GM12891 (cell line): ENCODE data around the gene DNAJC21.

Source experiments
- DNase-seq: peaks from one replicate; pipeline ENCODE4 v3.0.0; 2011; ENCODE audit warnings: low spot score; ENCODE audit not compliant: insufficient read length
- FAIRE-seq: peaks from 2 replicates; lab custom pipeline; 2011; peaks lifted over from hg19 to GRCh38; lab: Jason Lieb, UNC
- PAX5 ChIP-seq: IDR thresholded peaks from 2 replicates; pipeline ENCODE4 v1.6.1; 2011; ENCODE audit warnings: low read length, moderate library complexity, mild to moderate bottlenecking; ENCODE audit not compliant: insufficient read depth, severe bottlenecking
- POLR2A ChIP-seq: IDR thresholded peaks from 2 replicates; pipeline ENCODE4 v1.6.1; 2011; ENCODE audit warnings: low read depth, low read length, control low read depth
- POLR2AphosphoS5 ChIP-seq: IDR thresholded peaks from 2 replicates; pipeline ENCODE4 v1.6.1; 2011; ENCODE audit warnings: low read depth, low read length, control low read depth
- POU2F2 ChIP-seq: IDR thresholded peaks from 2 replicates; pipeline ENCODE4 v1.6.1; 2011; ENCODE audit warnings: low read depth, mild to moderate bottlenecking, control low read depth, low read length, moderate library complexity
- SPI1 ChIP-seq: IDR thresholded peaks from 2 replicates; pipeline ENCODE4 v1.6.1; 2011; ENCODE audit warnings: low read depth, low read length, control low read depth
- TAF1 ChIP-seq: IDR thresholded peaks from 2 replicates; pipeline ENCODE4 v1.6.1; 2011; ENCODE audit warnings: low read depth, low read length, control low read depth

The DNAJC21 gene

DNA sequence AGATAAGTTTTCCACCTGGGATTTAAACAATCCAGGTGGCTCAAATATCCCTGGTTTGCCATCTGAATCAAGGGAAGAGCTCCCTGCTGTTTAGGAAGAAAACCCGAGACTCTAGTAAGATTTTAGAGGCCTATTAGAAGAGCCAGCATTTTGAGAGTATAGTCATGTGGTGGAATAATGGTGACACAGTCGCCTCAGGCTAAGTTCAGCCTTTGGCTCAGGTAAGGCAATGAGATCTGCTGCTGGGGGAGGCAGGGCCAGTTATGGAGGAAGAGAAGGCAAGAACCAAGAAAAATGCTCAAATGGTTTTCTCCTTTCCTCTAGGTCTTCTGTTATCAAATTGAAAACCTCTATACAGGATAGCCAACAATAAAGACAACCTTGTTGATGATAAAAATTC is 30.3 kb upstream of the DNAJC21 start:
- FAIRE-seq (no peak), DNase-seq (no peak)
- TF ChIP-seq POU2F2 (no peak), PAX5 (no peak), POLR2A (no peak), POLR2AphosphoS5 (no peak), SPI1 (no peak), TAF1 (no peak)

DNA sequence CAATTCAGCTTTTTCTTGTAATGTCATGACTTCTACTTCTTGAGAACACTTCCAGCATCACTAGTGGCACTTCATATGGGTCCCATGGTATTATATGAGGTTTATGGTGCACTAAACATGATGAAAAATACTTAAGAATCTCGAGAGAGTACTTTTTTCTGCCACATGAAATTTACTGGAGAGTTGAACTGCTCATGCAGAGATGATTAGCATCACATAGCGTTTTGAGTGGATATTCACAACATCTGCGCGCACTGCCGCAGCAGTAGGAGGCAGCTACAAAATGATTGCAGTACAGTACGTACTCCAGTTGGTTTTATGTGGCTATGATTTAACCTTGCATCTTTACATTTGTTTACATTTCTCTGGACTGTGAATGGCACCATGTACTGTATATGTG is 28.7 kb upstream of the DNAJC21 start:
- DNase-seq, result no peak
- no peak for FAIRE-seq
- no peak for TF ChIP-seq POLR2AphosphoS5
- TF ChIP-seq POU2F2, result no peak
- no peak for TF ChIP-seq TAF1
- no peak for TF ChIP-seq POLR2A

DNA sequence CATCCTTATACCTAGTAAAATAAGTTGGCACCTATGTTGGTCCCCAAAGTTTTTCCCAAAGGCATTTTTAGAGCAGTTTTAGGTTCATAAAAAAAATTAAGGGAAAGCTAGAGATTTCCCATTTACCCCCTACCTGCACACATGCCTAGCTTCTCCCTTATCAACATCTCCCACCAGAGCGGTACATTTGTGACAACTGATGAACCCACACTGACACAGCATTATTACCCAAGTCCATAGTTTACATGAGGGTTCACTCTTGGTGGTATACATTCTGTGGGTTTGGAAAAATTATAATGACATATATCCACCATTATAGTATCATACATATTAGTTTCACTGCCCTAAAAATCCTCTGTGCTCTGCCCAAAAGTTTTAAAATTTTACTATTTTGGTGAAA is 26.1 kb upstream of the DNAJC21 start:
- FAIRE-seq (no peak), DNase-seq (no peak)
- TF ChIP-seq SPI1 (no peak), POU2F2 (no peak), POLR2AphosphoS5 (no peak), POLR2A (no peak), PAX5 (no peak), TAF1 (no peak)

DNA sequence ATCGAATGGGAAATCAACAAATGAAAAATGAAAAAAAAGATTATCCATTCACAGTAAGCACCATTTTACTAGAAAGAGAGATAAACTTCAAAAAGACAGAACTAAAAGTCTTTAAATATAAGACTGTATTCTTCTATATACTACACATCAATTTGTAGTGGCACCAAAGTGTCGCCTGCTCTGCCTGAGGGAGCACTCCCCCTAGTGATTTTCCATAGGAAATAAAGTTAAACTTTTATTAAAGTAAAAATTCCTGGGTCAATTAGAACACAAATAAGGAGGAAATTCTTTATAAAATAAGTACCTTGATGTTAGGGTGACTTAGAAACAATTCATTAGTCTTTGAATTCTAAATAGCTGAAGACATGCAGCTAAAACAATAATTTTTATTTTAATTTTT is 23.8 kb upstream of the DNAJC21 start:
- no peak for DNase-seq
- FAIRE-seq, result no peak
- TF ChIP-seq POLR2A (no peak), POLR2AphosphoS5 (no peak), SPI1 (no peak), PAX5 (no peak), POU2F2 (no peak), TAF1 (no peak)

DNA sequence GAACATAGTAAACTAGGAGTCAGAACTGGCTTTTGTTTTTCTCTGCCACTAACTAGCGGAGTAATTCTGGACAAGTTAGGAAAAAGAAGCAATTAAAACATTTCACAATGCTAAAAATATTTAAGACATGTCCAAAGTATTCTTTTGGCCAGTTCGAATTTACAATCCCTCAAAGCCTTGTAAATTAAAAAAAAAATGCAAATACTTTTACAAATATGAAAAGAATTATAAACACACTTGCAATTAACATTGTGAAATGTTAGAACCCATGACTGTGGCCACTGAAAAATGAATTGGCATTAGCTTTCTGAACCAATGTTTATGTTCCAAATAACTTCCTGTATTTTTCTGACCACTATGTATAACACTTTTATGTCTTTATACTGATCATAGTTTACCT is 16.3 kb upstream of the DNAJC21 start:
- DNase-seq, result no peak
- TF ChIP-seq SPI1 (no peak), POU2F2 (no peak), TAF1 (no peak), POLR2AphosphoS5 (no peak), PAX5 (no peak), POLR2A (no peak)
- no peak for FAIRE-seq

DNA sequence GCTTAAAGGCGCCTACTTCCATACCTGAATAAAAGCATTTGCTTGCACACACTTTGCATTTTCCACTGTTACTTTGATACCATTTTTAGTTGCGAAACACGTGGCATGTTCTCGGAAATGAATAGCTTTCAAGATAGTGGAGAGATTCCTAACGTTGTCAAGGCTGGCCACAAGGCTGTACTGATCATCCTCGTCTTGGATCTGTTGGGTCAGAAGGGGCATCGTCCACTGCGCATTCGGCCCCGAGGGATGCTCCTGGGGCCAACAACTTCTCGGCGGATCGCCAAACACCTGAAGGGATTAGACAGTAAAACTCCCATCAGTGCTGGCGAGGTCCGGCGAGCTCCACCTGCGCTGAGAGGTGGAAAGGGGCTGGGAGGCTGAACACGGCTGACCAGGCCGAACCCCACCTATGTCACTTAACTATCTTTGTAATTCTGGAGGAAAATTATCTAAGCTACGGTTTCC is 14.7 kb upstream of the DNAJC21 start:
- FAIRE-seq (no peak), DNase-seq (no peak)
- TF ChIP-seq POLR2A (no peak), POLR2AphosphoS5 (no peak), PAX5 (no peak), SPI1 (no peak), TAF1 (no peak), POU2F2 (no peak)

DNA sequence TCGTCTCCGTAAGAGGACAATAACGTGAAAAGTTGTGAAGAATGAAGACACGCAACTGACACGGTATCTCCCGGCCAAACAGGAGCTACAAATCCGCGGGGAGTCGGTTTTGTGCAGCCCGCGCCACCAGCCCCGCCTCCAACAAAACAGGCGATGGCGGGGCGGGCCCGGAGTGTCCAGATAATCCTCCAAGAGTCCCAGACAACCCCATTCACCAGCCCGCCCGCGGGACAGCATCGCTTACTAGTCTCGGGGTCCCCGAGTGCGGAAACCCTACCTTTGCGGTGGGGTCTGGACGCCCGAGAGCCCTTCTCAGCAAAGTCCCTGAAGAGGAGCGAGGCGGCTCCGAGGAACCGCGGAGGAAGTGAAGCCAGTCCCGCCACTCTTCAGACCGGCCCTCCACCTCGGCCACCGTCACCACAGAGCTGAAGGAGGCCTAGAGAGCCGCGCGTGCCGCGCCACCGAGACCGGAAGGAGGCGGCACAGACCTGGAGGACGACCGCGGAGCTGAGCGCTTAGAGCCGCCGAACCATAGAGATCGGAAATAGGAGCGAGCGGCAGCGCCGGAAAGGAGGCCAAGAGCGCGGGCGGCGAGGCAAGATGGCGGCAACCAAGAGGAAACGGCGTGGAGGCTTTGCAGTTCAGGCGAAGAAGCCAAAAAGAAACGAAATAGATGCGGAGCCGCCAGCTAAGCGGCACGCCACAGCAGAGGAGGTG is 14.1 kb upstream of the DNAJC21 start, which contains the start of the genes BRIX1 and RAD1:
BRIX1 (plus strand) TSS at position 573 of the 717 bp plus-strand sequence; CDS start at position 601, 28 bp downstream.
RAD1 (minus strand) TSS at position 366 of the 717 bp plus-strand sequence. CDS start 612 bp downstream, outside the sequence.
- peak; percentile 88 for FAIRE-seq
- TF ChIP-seq POLR2AphosphoS5 (peak; percentile 90; the same call in 1 of the 2 replicates), TAF1 (peak; percentile 98), PAX5 (peak; percentile 19), SPI1 (peak; percentile 66), POLR2A (peak; percentile 92), POU2F2 (peak; percentile 76; the same call in 1 of the 2 replicates)

DNA sequence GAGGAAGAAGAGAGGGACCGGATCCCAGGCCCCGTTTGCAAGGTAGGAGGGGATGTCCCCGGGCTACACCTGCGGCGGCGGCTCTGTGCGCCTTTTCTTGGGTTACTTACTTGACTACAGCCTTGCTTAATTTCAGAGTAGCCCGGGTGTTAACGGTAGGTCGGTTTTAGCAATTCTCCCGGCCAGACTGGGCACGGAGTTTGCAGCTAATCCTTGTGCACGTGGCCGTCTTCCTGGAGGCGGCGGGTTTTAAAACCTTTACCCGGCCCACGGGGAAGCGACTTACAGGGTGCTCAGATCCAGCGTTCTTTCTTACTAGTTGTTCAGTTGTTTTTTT is 13.5 kb upstream of the DNAJC21 start:
- no peak for FAIRE-seq
- no peak for DNase-seq
- no peak for TF ChIP-seq POLR2AphosphoS5
- TF ChIP-seq TAF1, result no peak
- no peak for TF ChIP-seq POLR2A
- no peak for TF ChIP-seq POU2F2
- TF ChIP-seq SPI1, result no peak
- TF ChIP-seq PAX5, result no peak

More for the DNA sequence above, 14.1 kb upstream of the DNAJC21 start, which contains the start of the genes BRIX1 and RAD1:
- peak; percentile 75 for DNase-seq

DNA sequence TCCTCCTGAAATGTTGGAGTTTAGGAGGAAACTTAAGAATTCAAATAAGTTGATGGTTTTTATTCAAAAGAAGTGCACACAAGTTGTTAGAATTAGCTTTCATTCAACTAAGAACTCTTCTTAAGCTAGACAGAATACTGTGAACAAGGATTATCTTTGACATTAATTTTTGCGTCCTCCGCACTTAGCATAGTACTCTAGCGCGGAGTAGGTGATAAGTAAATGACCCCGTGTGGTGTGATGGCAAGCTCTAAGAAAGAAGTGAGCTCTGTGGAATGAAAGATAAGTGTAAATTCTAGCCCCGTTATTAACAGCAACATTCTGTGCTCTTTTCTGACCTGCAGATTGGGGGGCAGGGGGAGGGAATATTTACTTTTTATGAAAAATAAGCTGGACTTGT is 12.8 kb upstream of the DNAJC21 start:
- no peak for DNase-seq
- no peak for TF ChIP-seq SPI1
- no peak for TF ChIP-seq PAX5
- no peak for TF ChIP-seq POU2F2
- TF ChIP-seq TAF1, result no peak
- TF ChIP-seq POLR2AphosphoS5, result no peak
- no peak for TF ChIP-seq POLR2A
- FAIRE-seq, result peak; percentile 31

DNA sequence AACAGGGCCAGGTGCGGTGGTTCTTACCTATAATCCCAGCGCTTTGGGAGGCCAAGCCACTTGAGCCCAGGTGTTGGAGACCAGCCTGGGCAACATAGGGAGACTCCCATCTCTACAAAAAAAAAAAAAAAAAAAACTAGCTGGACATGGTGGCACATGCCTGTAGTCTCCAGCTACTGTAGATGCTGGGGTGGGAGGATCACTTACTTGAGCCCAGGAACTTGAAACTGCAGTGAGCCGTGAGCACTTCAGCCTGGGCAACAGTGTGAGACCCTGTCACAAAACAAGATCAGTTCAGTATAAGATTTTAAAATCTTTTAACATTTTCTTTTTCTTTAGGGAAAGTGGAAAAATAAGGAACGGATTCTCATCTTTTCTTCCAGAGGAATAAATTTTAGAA is 11.3 kb upstream of the DNAJC21 start:
- DNase-seq (no peak), FAIRE-seq (no peak)
- TF ChIP-seq POU2F2 (no peak), POLR2AphosphoS5 (no peak), POLR2A (no peak), TAF1 (no peak), PAX5 (no peak), SPI1 (no peak)
